OCI-LY7 (cell line): ENCODE results near the gene FBXO11. TPM values are rescaled to one million over a fixed set of nuclear protein-coding genes. Genes with fewer than 3 reads are reported as not detected.
A peak's percentile ranks its signal among the peaks of the same experiment; 100 is the strongest.

Experiments used
- BruUV-seq: library from RNA; stranded (reverse); fragments of 400-500 nt; replicated peaks from 2 replicates; lab custom pipeline; 2021; lab: Mats Ljungman, UMichigan
- CTCF ChIA-PET: fragments of 300-600 bp; sonication (Branson Sonifier 250); formaldehyde crosslinking; loops from one replicate; lab custom pipeline; 2022; ENCODE audit warnings: antibody characterized with exemption; ENCODE audit not compliant: unreplicated experiment; lab: Charles Lee
- POLR2A ChIA-PET: fragments of 300-600 bp; sonication (Branson Sonifier 250); formaldehyde crosslinking; loops from one replicate; lab custom pipeline; 2022; ENCODE audit warnings: antibody characterized with exemption; lab: Charles Lee
- DNase-seq: peaks from one replicate; pipeline ENCODE4 v3.0.0-alpha.2; 2015; ENCODE audit warnings: low spot score
- H2AFZ ChIP-seq: fragments of 200-600 bp; sonication (generic), shearing (Covaris generic); 2 replicates; pipeline ENCODE4 v1.6.1; 2014; ENCODE audit warnings: mild to moderate bottlenecking, antibody characterized with exemption, low read length, moderate library complexity
- H3K27ac ChIP-seq: fragments of 200-600 bp; sonication (generic); 2 replicates; pipeline ENCODE4 v1.5.1; 2014; ENCODE audit warnings: mixed run types, low read depth, mild to moderate bottlenecking, moderate library complexity, low read length, inconsistent platforms; ENCODE audit not compliant: poor library complexity, severe bottlenecking
- H3K36me3 ChIP-seq: fragments of 200-600 bp; sonication (generic); 2 replicates; pipeline ENCODE4 v1.6.1; 2014; ENCODE audit warnings: mild to moderate bottlenecking, antibody characterized with exemption, low read length, moderate library complexity, mixed read lengths; ENCODE audit not compliant: insufficient read depth
- H3K4me1 ChIP-seq: fragments of 200-600 bp; sonication (generic); 2 replicates; pipeline ENCODE4 v1.5.1; 2014; ENCODE audit warnings: mild to moderate bottlenecking, low read length; ENCODE audit not compliant: insufficient read depth, poor library complexity, severe bottlenecking
- H3K4me2 ChIP-seq: fragments of 200-600 bp; sonication (generic); 2 replicates; pipeline ENCODE4 v1.6.1; 2014; ENCODE audit warnings: mild to moderate bottlenecking, low read length
- H3K4me3 ChIP-seq: fragments of 200-600 bp; sonication (generic); 2 replicates; pipeline ENCODE4 v1.5.1; 2014; ENCODE audit warnings: mild to moderate bottlenecking, low read depth, low read length; ENCODE audit not compliant: poor library complexity, severe bottlenecking
- H3K79me2 ChIP-seq: fragments of 200-600 bp; sonication (generic); 2 replicates; pipeline ENCODE4 v1.6.1; 2016; ENCODE audit warnings: low read depth, mild to moderate bottlenecking, low read length, moderate library complexity, mixed read lengths; ENCODE audit not compliant: insufficient read depth
- H3K9me2 ChIP-seq: fragments of 200-600 bp; sonication (generic); 2 replicates; pipeline ENCODE4 v1.6.1; 2016; ENCODE audit warnings: mild to moderate bottlenecking, low read length, mixed read lengths; ENCODE audit not compliant: insufficient read depth
- H3K9me3 ChIP-seq: fragments of 200-600 bp; sonication (generic); 2 replicates; pipeline ENCODE4 v1.6.1; 2014; ENCODE audit warnings: mild to moderate bottlenecking, mixed run types, low read length, mixed read lengths
- H4K20me1 ChIP-seq: fragments of 200-600 bp; sonication (generic); 2 replicates; pipeline ENCODE4 v1.6.1; 2014; ENCODE audit warnings: mild to moderate bottlenecking, antibody characterized with exemption, low read length, moderate library complexity, mixed read lengths; ENCODE audit not compliant: insufficient read depth
- EZH2phosphoT487 ChIP-seq: fragments of 200-600 bp; sonication (generic); IDR thresholded peaks from 2 replicates; pipeline ENCODE4 v1.6.1; 2018; ENCODE audit warnings: low read depth, borderline replicate concordance, mild to moderate bottlenecking, mixed run types, antibody characterized with exemption, low read length, moderate library complexity, mixed read lengths
- intact Hi-C: fragments of 100-400 bp; cut with micrococcal nuclease; formaldehyde crosslinking; loops from one replicate; pipeline ENCODE4 v1.10.0; 2022; ENCODE audit not compliant: unreplicated experiment
- total RNA-seq, 2 experiments: library from RNA; depleted of rRNA in 1 of 2; stranded (reverse); fragments of >200 nt in 1 of 2; shearing (Covaris generic) in 1 of 2; gene quantifications; 2 replicates each; pipeline ENCODE4 v1.2.3, GENCODE V29; 2014 to 2022
- TF ChIP-seq, protein P1 (sequence below): fragments of 200-600 bp; sonication (generic); conservative IDR thresholded peaks from 2 replicates; pipeline ENCODE4 v1.5.1; 2014; ENCODE audit warnings: mild to moderate bottlenecking, antibody characterized with exemption, low read length, moderate library complexity, mixed read lengths

FBXO11 gene
- total RNA-seq, 2 experiments from 2014 or later, result 31.9 to 73.2 TPM

- intact Hi-C loops, result no loop called here
Measured at GRCh38 chr2:47891369-47892337, 14.6 kb downstream of the FBXO11 start.

DNA sequence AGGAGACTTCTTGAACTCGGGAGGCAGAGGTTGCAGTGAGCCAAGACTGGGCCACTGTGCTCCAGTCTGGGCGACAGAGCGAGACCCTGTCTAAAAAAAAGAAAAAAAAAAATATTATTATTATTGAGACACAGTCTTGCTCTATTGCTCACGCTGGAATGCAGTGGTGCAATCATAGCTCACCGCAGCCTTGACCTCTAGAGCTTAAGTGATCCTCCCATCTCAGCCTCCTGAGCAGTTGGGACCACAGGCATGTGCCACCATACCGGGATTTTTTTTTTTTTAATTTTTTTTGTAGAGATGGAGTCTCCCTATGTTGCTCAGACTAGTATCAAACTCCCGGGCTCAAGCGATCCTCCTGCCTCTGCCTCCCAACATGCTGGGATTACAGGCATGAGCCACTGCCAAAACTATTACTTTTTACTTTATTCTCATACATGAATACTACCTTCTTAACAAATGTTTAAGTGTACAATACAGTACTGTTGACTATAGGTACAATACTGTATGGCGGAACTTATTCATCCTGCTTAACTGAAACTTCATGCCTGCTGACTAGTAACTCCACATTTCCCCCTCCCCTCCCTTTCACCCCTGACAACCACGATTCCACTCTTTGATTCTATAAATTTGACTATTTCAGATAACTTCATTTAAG lies 15.5 kb downstream of the FBXO11 start:
- Histone ChIP-seq H3K36me3 (peaks cover 46% of the 10 kb centered on the region), H3K9me2 (no peaks in the 10 kb centered on the region), H3K9me3 (no peaks in the 10 kb centered on the region), H4K20me1 (peaks cover 51% of the 10 kb centered on the region), H3K27ac (no peak overlapping the region), H3K4me3 (no peak overlapping the region), H3K79me2 (peaks cover 100% of the 10 kb centered on the region), H3K4me1 (peaks cover 51% of the 10 kb centered on the region), H2AFZ (no peak overlapping the region), H3K4me2 (no peak overlapping the region)
- no TSS peak for BruUV-seq
- intact Hi-C loops, result no loop called here
- ChIA-PET CTCF (no interaction called here), POLR2A (interaction anchor here (0.6 kb wide), 2 partner anchors 23 to 476 kb away, joined by 3 to 8 read pairs; no protein-coding TSS in a partner anchor)
- TF ChIP-seq EZH2phosphoT487, result no peak
- TF ChIP-seq, protein P1, sequence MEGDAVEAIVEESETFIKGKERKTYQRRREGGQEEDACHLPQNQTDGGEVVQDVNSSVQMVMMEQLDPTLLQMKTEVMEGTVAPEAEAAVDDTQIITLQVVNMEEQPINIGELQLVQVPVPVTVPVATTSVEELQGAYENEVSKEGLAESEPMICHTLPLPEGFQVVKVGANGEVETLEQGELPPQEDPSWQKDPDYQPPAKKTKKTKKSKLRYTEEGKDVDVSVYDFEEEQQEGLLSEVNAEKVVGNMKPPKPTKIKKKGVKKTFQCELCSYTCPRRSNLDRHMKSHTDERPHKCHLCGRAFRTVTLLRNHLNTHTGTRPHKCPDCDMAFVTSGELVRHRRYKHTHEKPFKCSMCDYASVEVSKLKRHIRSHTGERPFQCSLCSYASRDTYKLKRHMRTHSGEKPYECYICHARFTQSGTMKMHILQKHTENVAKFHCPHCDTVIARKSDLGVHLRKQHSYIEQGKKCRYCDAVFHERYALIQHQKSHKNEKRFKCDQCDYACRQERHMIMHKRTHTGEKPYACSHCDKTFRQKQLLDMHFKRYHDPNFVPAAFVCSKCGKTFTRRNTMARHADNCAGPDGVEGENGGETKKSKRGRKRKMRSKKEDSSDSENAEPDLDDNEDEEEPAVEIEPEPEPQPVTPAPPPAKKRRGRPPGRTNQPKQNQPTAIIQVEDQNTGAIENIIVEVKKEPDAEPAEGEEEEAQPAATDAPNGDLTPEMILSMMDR, result no peak
- DNase-seq, result no peak

More at GRCh38 chr2:47891369-47892337, 14.6 kb downstream of the FBXO11 start:
- ChIA-PET POLR2A (interaction anchor here (0.5 to 3.3 kb wide), 5 partner anchors 11 to 377 kb away, joined by 3 to 16 read pairs (median 3); no protein-coding TSS in a partner anchor), CTCF (interaction anchor here (0.7 kb wide), 1 partner anchor 42 kb away, joined by 3 read pairs; no protein-coding TSS in a partner anchor)
- Histone ChIP-seq H3K36me3 (peaks cover 42% of the 10 kb centered on the region), H4K20me1 (peaks cover 58% of the 10 kb centered on the region), H3K9me3 (no peaks in the 10 kb centered on the region), H3K9me2 (no peaks in the 10 kb centered on the region), H3K4me3 (no peak overlapping the region), H3K4me1 (peaks cover 59% of the 10 kb centered on the region), H3K27ac (no peak overlapping the region), H3K79me2 (peaks cover 100% of the 10 kb centered on the region), H3K4me2 (peak overlapping the region; percentile 20), H2AFZ (no peak overlapping the region)
- TF ChIP-seq EZH2phosphoT487, result no peak
- TF ChIP-seq, protein P1, result no peak
- DNase-seq, result no peak
- TSS peak; percentile 20 for BruUV-seq
